DOHH2 (cell line): ENCODE measurements around the gene AMH.

Experiments
- CTCF ChIP-seq: fragments of 200-600 bp; sonication (generic); IDR thresholded peaks from one replicate; pipeline ENCODE4 v1.5.1; 2014; ENCODE audit warnings: antibody characterized with exemption, mild to moderate bottlenecking, low read depth, low read length; ENCODE audit not compliant: poor library complexity, severe bottlenecking
- EZH2phosphoT487 ChIP-seq: fragments of 200-600 bp; sonication (generic); IDR thresholded peaks from 2 replicates; pipeline ENCODE4 v1.6.1; 2017; ENCODE audit warnings: borderline replicate concordance, mild to moderate bottlenecking, antibody characterized with exemption, low read length, moderate library complexity, mixed read lengths

- TF ChIP-seq CTCF (no peak), EZH2phosphoT487 (no peak)
These were observed 20.7 kb upstream of the AMH start for GRCh38 chr19:2228157-2229030.
